Heart left ventricle (tissue), 13 donors: ENCODE results near the gene IL6R.

ENCODE experiments used
- POLR2A ChIP-seq, 2 donors: fragments of 450-650 bp; IDR thresholded peaks; one replicate each; pipeline ENCODE4 v1.6.1; 2017; ENCODE audit warnings: antibody characterized with exemption in 2 of 2, mild to moderate bottlenecking in 2 of 2, moderate library complexity in 2 of 2
- TF ChIP-seq, protein P1 (sequence below), 12 donors: fragments of 200-600 bp; sonication (generic) in 4 of 12; IDR thresholded peaks; one replicate each; pipeline versions ENCODE4 v1.5.0 to v1.8.0; 2018 to 2022; ENCODE audit warnings: antibody characterized with exemption in 12 of 12, mild to moderate bottlenecking in 5 of 12
- donor health status: ischemic (EF 13 %, LVEDD 7.1; RV severe dilation, severe dysfunction).
- donor health status: DM: no; HTN: yes; CAD: no.
- donor health status: DM: no; HTN: no; CAD: no.
- donor health status: ischemic (EF 25% LVEDD 6.9; RV normal size, moderate dysfunction).
- donor health status: ischemic (EF 25% LVEDD 5.7; RV mildly dilated, moderate dysfunction).
- donor health status: ischemic (EF 35%, LVEDD 5.7; RV mildly dilated, moderate dysfunction).
- donor health status: nonischemic (EF 11% LVEDD 7.7; RV severe dilation, severe dysfunction).
- donor health status: DM: yes; HTN: yes; CAD: no.
- donor health status: PGD.
- donor health status: ischemic (EF 29% LVEDD 5.4; RV normal size, mild dysfunction).
- donor health status: nonischemic (EF 23%, LVEDD 6.1; RV moderate dilation, normal function).

DNA sequence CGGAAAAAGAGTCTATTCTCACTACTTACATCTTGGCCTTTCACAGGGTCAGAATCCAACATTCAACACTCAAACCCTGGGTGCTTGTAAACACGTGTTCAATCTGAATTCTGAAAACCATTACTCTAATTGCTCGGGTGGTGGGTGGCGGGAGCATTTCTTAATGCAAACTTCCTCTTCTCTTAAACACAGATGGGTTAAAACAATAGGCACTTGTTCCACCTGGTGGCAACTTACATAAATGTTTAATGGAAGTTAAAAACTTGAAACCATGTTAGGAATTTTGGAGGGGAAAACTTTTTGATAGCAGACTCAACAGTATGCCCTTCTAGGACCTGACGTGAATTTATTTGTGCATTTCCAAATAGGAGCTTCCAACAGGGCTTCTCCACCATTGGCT, 73.5 kb downstream of the IL6R start:
- TF ChIP-seq, protein P1, sequence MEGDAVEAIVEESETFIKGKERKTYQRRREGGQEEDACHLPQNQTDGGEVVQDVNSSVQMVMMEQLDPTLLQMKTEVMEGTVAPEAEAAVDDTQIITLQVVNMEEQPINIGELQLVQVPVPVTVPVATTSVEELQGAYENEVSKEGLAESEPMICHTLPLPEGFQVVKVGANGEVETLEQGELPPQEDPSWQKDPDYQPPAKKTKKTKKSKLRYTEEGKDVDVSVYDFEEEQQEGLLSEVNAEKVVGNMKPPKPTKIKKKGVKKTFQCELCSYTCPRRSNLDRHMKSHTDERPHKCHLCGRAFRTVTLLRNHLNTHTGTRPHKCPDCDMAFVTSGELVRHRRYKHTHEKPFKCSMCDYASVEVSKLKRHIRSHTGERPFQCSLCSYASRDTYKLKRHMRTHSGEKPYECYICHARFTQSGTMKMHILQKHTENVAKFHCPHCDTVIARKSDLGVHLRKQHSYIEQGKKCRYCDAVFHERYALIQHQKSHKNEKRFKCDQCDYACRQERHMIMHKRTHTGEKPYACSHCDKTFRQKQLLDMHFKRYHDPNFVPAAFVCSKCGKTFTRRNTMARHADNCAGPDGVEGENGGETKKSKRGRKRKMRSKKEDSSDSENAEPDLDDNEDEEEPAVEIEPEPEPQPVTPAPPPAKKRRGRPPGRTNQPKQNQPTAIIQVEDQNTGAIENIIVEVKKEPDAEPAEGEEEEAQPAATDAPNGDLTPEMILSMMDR (IDR thresholded peaks at IDR 0.05) = no peak
- TF ChIP-seq POLR2A (IDR thresholded peaks at IDR 0.05) = no peak
